Mucosa of rectum (tissue), 2 donors: ENCODE results near the gene INPP5F.

ENCODE experiments used
- H3K27ac ChIP-seq, 2 donors: one replicate each; pipeline ENCODE4 v1.7.0; 2013; ENCODE audit warnings: inconsistent platforms in 2 of 2, low read depth in 2 of 2, low read length in 2 of 2
- H3K27me3 ChIP-seq, 2 donors: one replicate each; pipeline ENCODE4 v1.7.0; 2013; ENCODE audit warnings: low read length in 2 of 2; ENCODE audit not compliant: control insufficient read depth in 2 of 2, insufficient read depth in 2 of 2
- H3K36me3 ChIP-seq, 2 donors: one replicate each; pipeline ENCODE4 v1.7.0; 2013; ENCODE audit warnings: low read length in 2 of 2; ENCODE audit not compliant: control insufficient read depth in 2 of 2, insufficient read depth in 2 of 2
- H3K4me1 ChIP-seq, 2 donors: one replicate each; pipeline ENCODE4 v1.7.0; 2013; ENCODE audit warnings: low read length in 2 of 2, mild to moderate bottlenecking in 1 of 2; ENCODE audit not compliant: control insufficient read depth in 2 of 2, insufficient read depth in 2 of 2
- H3K4me3 ChIP-seq, 2 donors: one replicate each; pipeline ENCODE4 v1.7.0; 2013; ENCODE audit warnings: low read length in 2 of 2
- H3K9ac ChIP-seq, 2 donors: one replicate each; pipeline ENCODE4 v1.7.0; 2013; ENCODE audit warnings: low read length in 2 of 2, low read depth in 1 of 2, mild to moderate bottlenecking in 1 of 2
- H3K9me3 ChIP-seq, 2 donors: one replicate each; pipeline ENCODE4 v1.7.0; 2013; ENCODE audit warnings: low read length in 2 of 2; ENCODE audit not compliant: control insufficient read depth in 2 of 2
- donor health status: healthy.
- donor health status: Normal muscosa, but diverticular disease.

The INPP5F gene

GRCh38 chr10:119817991-119818888, 92.4 kb downstream of the INPP5F start:
- Histone ChIP-seq H3K4me1 (no peaks in the 10 kb centered on the region), H3K27me3 (no peaks in the 10 kb centered on the region), H3K36me3 (peaks cover 3 to 5% of the 10 kb centered on the region in 2 donors), H3K27ac (no peak overlapping the region), H3K9me3 (no peaks in the 10 kb centered on the region), H3K4me3 (no peak overlapping the region), H3K9ac (no peak overlapping the region)

DNA sequence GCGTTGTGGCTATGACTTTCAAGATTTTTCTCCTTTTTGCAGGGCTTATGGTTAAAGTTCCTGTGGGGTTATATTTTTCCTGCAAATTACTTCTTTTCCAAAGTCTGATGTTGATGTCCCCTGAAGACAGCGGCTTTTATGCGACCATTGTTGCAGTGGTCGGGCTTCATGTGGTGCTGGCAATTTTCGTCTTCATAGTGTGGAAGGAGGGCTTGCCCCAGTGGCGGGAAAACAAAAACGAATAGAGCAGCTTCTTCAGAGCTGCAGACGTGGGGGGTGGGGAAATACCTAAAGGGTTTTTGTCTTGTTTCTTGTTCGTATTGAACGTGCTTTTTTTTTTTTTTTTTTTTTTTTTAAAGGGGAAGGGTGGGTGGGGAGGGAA, 93.0 kb downstream of the INPP5F start:
- Histone ChIP-seq H3K27me3 (no peaks in the 10 kb centered on the region), H3K4me1 (no peaks in the 10 kb centered on the region), H3K27ac (no peak overlapping the region), H3K4me3 (no peak overlapping the region), H3K9ac (no peak overlapping the region), H3K9me3 (no peaks in the 10 kb centered on the region), H3K36me3 (peaks cover 7% of the 10 kb centered on the region in 2 donors)

DNA sequence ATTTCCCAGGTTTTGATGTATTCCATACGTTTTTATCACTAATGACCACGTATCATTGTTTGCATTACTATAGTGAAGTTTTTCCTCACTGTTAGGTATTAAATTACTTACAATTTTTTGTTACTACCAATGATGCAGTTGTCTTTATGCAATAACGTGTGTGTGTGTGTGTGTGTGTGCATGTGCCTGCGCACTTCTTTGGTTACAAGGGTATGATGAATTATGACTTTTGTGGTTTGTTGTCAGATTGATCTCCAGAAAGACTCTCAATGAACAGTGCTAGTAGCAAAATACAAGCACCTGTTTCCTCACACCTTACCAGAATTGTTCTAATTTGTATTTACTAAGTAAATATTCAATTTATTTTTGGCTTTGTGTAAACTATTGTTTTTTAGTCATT, 95.3 kb downstream of the INPP5F start:
- H3K36me3 ChIP-seq: peaks cover 7 to 16% of the 10 kb centered on the region in 2 donors
- no peaks in the 10 kb centered on the region for H3K9me3 ChIP-seq
- H3K9ac ChIP-seq: no peak overlapping the region
- H3K4me1 ChIP-seq: no peaks in the 10 kb centered on the region
- no peak overlapping the region for H3K27ac ChIP-seq
- H3K27me3 ChIP-seq: no peaks in the 10 kb centered on the region
- no peak overlapping the region for H3K4me3 ChIP-seq

DNA sequence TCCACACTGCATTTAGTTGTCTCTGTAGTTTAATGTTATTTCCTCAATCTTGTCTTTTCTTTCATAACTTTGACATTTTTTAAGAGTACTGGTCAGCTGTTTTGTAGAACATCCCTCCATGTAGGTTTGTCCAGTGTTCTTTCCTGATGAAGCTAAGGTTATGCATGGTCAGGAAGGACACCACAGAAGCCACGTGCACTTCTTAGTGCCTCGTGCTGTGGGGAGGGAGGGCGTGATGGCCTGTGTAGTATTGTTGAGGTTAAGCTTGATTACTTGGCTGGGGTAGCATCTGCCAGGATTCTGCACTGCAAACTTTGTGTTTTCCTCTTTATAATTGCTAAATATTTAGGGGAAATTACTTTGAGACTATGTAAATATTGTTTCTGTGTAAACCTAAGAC, 98.4 kb downstream of the INPP5F start:
- Histone ChIP-seq H3K36me3 (peaks cover 16 to 32% of the 10 kb centered on the region in 2 donors), H3K4me3 (no peak overlapping the region), H3K9me3 (no peaks in the 10 kb centered on the region), H3K27ac (no peak overlapping the region), H3K4me1 (no peaks in the 10 kb centered on the region), H3K9ac (no peak overlapping the region), H3K27me3 (no peaks in the 10 kb centered on the region)

DNA sequence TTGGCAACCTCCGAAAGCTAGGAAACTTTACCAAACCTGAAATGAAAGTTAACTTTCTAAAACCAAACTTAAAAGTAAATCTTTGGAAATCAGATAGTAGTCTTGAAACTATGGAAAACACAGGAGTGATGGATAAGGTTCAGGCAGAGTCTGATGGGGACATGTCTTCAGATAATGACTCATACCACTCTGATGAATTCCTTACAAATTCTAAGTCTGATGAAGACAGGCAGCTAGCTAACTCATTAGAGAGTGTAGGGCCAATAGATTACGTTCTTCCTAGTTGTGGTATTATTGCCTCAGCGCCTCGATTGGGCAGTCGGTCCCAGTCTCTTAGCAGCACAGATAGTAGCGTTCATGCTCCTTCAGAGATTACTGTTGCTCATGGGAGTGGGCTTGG, 100.9 kb downstream of the INPP5F start:
- H3K9me3 ChIP-seq: no peaks in the 10 kb centered on the region
- no peak overlapping the region for H3K4me3 ChIP-seq
- no peaks in the 10 kb centered on the region for H3K27me3 ChIP-seq
- no peaks in the 10 kb centered on the region for H3K4me1 ChIP-seq
- peaks cover 33 to 53% of the 10 kb centered on the region in 2 donors for H3K36me3 ChIP-seq
- H3K27ac ChIP-seq: no peak overlapping the region
- H3K9ac ChIP-seq: no peak overlapping the region

- H3K27me3 ChIP-seq: no peaks in the 10 kb centered on the region
These were observed 101.6 kb downstream of the INPP5F start for GRCh38 chr10:119827430-119827829.

DNA sequence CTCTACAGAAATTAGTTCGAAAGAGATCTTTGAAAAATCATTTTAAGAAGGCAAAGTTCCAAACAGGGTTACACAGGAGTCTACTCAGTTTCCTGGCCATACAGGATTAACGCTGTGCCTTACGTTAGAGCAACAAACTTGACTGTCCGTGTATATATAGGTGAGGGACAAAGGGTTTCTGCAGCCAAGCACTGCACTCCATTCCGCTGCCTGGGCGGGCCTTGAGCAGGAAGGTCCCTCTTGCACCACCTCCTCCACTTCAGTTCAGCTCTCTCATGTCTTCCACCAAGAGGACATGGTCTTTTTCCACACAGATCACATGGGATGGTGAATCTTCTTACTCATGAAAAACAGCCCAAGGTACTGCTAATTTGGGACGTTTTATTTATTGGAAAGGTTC, 103.6 kb downstream of the INPP5F start:
- Histone ChIP-seq H3K4me1 (no peaks in the 10 kb centered on the region), H3K9me3 (no peaks in the 10 kb centered on the region), H3K27ac (no peak overlapping the region), H3K36me3 (peaks cover 50 to 61% of the 10 kb centered on the region in 2 donors), H3K27me3 (no peaks in the 10 kb centered on the region), H3K4me3 (no peak overlapping the region), H3K9ac (no peak overlapping the region)

More at GRCh38 chr10:119827430-119827829, 101.6 kb downstream of the INPP5F start:
- Histone ChIP-seq H3K4me3 (no peak overlapping the region), H3K9me3 (no peaks in the 10 kb centered on the region), H3K4me1 (no peaks in the 10 kb centered on the region), H3K9ac (no peak overlapping the region), H3K36me3 (peaks cover 39 to 58% of the 10 kb centered on the region in 2 donors), H3K27ac (no peak overlapping the region)

DNA sequence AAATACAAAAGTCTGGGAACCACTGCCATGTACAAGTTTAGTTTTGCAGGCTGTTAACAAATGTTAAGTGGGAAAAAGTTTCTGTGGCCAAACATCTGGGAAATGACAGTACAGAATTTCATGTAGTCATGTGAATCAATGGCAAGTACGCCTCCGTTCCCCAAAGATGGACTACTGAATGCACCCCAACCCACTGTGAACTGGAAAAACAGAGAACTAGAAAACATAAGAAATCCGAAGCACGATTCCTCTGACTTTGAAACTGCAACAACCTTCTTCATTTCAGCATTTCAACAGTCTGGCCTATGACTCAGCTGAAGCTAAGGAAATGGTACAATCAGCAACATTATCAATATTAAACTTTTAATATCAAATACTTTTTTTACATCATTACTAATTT, 105.0 kb downstream of the INPP5F start:
- Histone ChIP-seq H3K9me3 (no peaks in the 10 kb centered on the region), H3K36me3 (peaks cover 58 to 72% of the 10 kb centered on the region in 2 donors), H3K27ac (no peak overlapping the region), H3K27me3 (no peaks in the 10 kb centered on the region), H3K9ac (no peak overlapping the region), H3K4me1 (no peaks in the 10 kb centered on the region), H3K4me3 (no peak overlapping the region)

DNA sequence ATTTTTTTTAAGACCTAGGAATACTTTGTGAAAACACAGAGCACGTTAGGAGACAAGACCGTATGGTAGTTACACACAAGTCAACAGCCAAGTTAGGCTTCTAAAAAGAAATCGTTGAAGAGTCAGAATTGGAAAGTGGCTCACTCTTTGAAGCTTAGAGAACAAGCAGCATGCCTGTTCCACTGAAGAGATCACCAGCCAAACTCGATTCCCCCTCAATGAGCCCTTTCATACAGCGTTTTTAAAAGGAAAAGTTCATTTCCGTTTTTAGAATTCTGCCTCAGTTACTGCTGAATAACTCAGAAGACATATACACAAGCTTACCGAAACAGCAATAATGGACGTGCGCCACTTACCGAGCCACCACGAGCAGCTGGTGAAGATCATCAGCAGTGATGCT, 105.8 kb downstream of the INPP5F start:
- H3K9me3 ChIP-seq: no peaks in the 10 kb centered on the region
- H3K27me3 ChIP-seq: no peaks in the 10 kb centered on the region
- H3K9ac ChIP-seq: no peak overlapping the region
- H3K4me3 ChIP-seq: no peak overlapping the region
- H3K4me1 ChIP-seq: no peaks in the 10 kb centered on the region
- no peak overlapping the region for H3K27ac ChIP-seq
- peaks cover 65 to 76% of the 10 kb centered on the region in 2 donors for H3K36me3 ChIP-seq

DNA sequence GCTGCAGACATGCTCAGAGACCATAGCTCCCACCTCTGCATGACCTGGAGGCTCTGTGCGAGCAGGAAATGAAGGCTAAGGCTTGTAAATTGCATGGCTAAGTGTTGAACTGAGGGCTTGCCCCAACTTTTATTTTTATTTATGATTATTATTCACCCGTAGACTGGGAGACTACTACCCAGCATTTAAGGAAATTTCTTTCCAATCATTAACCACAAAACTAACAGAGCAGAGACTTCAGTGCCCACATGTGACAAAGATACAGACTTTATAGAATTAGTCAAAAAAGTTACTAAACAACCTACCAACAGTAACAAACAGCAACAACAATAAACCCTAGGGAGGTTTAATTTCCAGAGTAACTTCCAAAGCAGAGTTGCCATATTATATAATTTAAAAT, 107.1 kb downstream of the INPP5F start:
- H3K4me1 ChIP-seq: no peaks in the 10 kb centered on the region
- H3K9ac ChIP-seq: no peak overlapping the region
- no peaks in the 10 kb centered on the region for H3K9me3 ChIP-seq
- no peak overlapping the region for H3K4me3 ChIP-seq
- H3K36me3 ChIP-seq: peaks cover 66 to 79% of the 10 kb centered on the region in 2 donors
- H3K27ac ChIP-seq: no peak overlapping the region
- H3K27me3 ChIP-seq: no peaks in the 10 kb centered on the region
